Lower lobe of right lung (tissue), 2 donors: Measurements from ENCODE around the gene ECEL1. TPM values are rescaled to one million over a fixed set of nuclear protein-coding genes. Genes with fewer than 3 reads are reported as not detected.

Experiments used
- ATAC-seq, 2 donors: fragments of 200-7000 bp; cut with Tn5 transposase; one replicate each; pipeline ENCODE4 v1.9.1; 2020 to 2022; ENCODE audit warnings: mild to moderate bottlenecking in 2 of 2, moderate library complexity in 2 of 2
- DNase-seq: peaks from one replicate; pipeline ENCODE4 v3.0.0-alpha.2; 2020
- H3K27ac ChIP-seq: fragments of 200-600 bp; one replicate; pipeline ENCODE4 v1.8.0; 2022
- H3K27me3 ChIP-seq: fragments of 200-600 bp; one replicate; pipeline ENCODE4 v1.8.0; 2022; ENCODE audit warnings: low read depth
- H3K36me3 ChIP-seq: fragments of 200-600 bp; one replicate; pipeline ENCODE4 v1.8.0; 2022; ENCODE audit warnings: mild to moderate bottlenecking
- H3K4me1 ChIP-seq: fragments of 200-600 bp; one replicate; pipeline ENCODE4 v1.8.0; 2022
- H3K4me3 ChIP-seq: fragments of 200-600 bp; one replicate; pipeline ENCODE4 v1.8.0; 2022; ENCODE audit warnings: mild to moderate bottlenecking
- H3K9me3 ChIP-seq: fragments of 200-600 bp; one replicate; pipeline ENCODE4 v1.8.0; 2022
- CTCF ChIP-seq: fragments of 200-600 bp; IDR thresholded peaks from one replicate; pipeline ENCODE4 v1.8.0; 2022; ENCODE audit warnings: antibody characterized with exemption, mild to moderate bottlenecking
- intact Hi-C: fragments of 100-400 bp; cut with DNase I; formaldehyde crosslinking; loops from one replicate; pipeline ENCODE4 v1.11.0; 2022
- total RNA-seq: library from RNA; stranded (reverse); fragmentation: NEBNext Ultra II Directional; extraction: Animal tissue kit (Norgen Biotek cat#: 25700); gene quantifications from one replicate; pipeline ENCODE4 v1.2.1, GENCODE V29; 2021
- donor health status: DM: no; HTN: yes; CAD: no; lungs with severe emphysema.

Gene ECEL1
- total RNA-seq, 1 donor from 2014 or later: 1.0 TPM

GRCh38 chr2:232504438-232504837, 16.8 kb upstream of the ECEL1 start:
- peaks cover 11% of the 10 kb centered on the region for H3K4me1 ChIP-seq
- peaks cover 57% of the 10 kb centered on the region for H3K27me3 ChIP-seq
- H3K36me3 ChIP-seq: no peaks in the 10 kb centered on the region
- intact Hi-C loops: no loop called here
- no peaks in the 10 kb centered on the region for H3K9me3 ChIP-seq
- ATAC-seq (no peak), DNase-seq (no peak)
- H3K4me3 ChIP-seq: no peak overlapping the region
- no peak for TF ChIP-seq CTCF
- no peak overlapping the region for H3K27ac ChIP-seq

- TF ChIP-seq CTCF: no peak
- DNase-seq (no peak), ATAC-seq (no peak)
- no peaks in the 10 kb centered on the region for H3K9me3 ChIP-seq
- H3K27me3 ChIP-seq: peaks cover 60% of the 10 kb centered on the region
- intact Hi-C loops: no loop called here
- H3K27ac ChIP-seq: no peak overlapping the region
- peak overlapping the region; percentile 47 for H3K4me3 ChIP-seq
- peaks cover 11% of the 10 kb centered on the region for H3K4me1 ChIP-seq
- no peaks in the 10 kb centered on the region for H3K36me3 ChIP-seq
Measured at GRCh38 chr2:232503809-232504323, 16.2 kb upstream of the ECEL1 start.

GRCh38 chr2:232502911-232503808, 15.5 kb upstream of the ECEL1 start:
- Histone ChIP-seq H3K4me3 (peak overlapping the region; percentile 47), H3K27me3 (peaks cover 57% of the 10 kb centered on the region), H3K27ac (no peak overlapping the region), H3K9me3 (no peaks in the 10 kb centered on the region), H3K4me1 (peaks cover 11% of the 10 kb centered on the region), H3K36me3 (no peaks in the 10 kb centered on the region)
- intact Hi-C loops: no loop called here
- ATAC-seq: peak; percentile 35 to 67
- no peak for TF ChIP-seq CTCF
- no peak for DNase-seq

- Histone ChIP-seq H3K27ac (no peak overlapping the region), H3K27me3 (peaks cover 56% of the 10 kb centered on the region), H3K4me3 (no peak overlapping the region), H3K36me3 (no peaks in the 10 kb centered on the region), H3K9me3 (no peaks in the 10 kb centered on the region), H3K4me1 (peaks cover 11% of the 10 kb centered on the region)
- intact Hi-C loops: no loop called here
- TF ChIP-seq CTCF: no peak
- ATAC-seq: no peak
- no peak for DNase-seq
Measured at GRCh38 chr2:232502511-232502910, 14.9 kb upstream of the ECEL1 start.

GRCh38 chr2:232501794-232502390, 14.3 kb upstream of the ECEL1 start:
- Histone ChIP-seq H3K4me3 (no peak overlapping the region), H3K4me1 (peaks cover 11% of the 10 kb centered on the region), H3K9me3 (no peaks in the 10 kb centered on the region), H3K27me3 (peaks cover 56% of the 10 kb centered on the region), H3K27ac (no peak overlapping the region), H3K36me3 (no peaks in the 10 kb centered on the region)
- ATAC-seq (no peak), DNase-seq (no peak)
- intact Hi-C loops: no loop called here
- TF ChIP-seq CTCF: no peak
